Astrocyte (in vitro differentiated cells and primary cell): ENCODE measurements around the gene EXPH5. TPM values are rescaled to one million over a fixed set of nuclear protein-coding genes. Genes with fewer than 3 reads are reported as not detected.

Experiments used
- DNase-seq: peaks from one replicate; pipeline ENCODE4 v3.0.0-alpha.2; 2010; ENCODE audit warnings: low read depth
- FAIRE-seq: peaks from 2 replicates; lab custom pipeline; 2011; peaks lifted over from hg19 to GRCh38; lab: Jason Lieb, UNC
- H2AFZ ChIP-seq: 2 replicates; pipeline ENCODE4 v1.6.0; 2012; ENCODE audit warnings: low read depth, low read length, inconsistent platforms
- H3K27ac ChIP-seq: 2 replicates; pipeline ENCODE4 v1.5.1; 2011; ENCODE audit warnings: low read depth, low read length, inconsistent platforms
- H3K27me3 ChIP-seq: 2 replicates; pipeline ENCODE4 v1.6.0; 2011; ENCODE audit warnings: low read length, inconsistent platforms; ENCODE audit not compliant: insufficient read depth
- H3K36me3 ChIP-seq: 2 replicates; pipeline ENCODE4 v1.5.1; 2011; ENCODE audit warnings: low read length, inconsistent platforms; ENCODE audit not compliant: insufficient read depth
- H3K4me1 ChIP-seq: 2 replicates; pipeline ENCODE4 v1.5.1; 2011; ENCODE audit warnings: low read length, inconsistent platforms; ENCODE audit not compliant: insufficient read depth
- H3K4me2 ChIP-seq: 2 replicates; pipeline ENCODE4 v1.6.0; 2012; ENCODE audit warnings: low read length, inconsistent platforms
- H3K4me3 ChIP-seq: 2 replicates; pipeline ENCODE4 v1.5.1; 2011; ENCODE audit warnings: low read depth, mild to moderate bottlenecking, low read length, inconsistent platforms; ENCODE audit not compliant: insufficient read depth
- H3K79me2 ChIP-seq: 2 replicates; pipeline ENCODE4 v1.6.0; 2012; ENCODE audit warnings: mild to moderate bottlenecking, low read length, inconsistent platforms; ENCODE audit not compliant: insufficient read depth
- H3K9ac ChIP-seq: 2 replicates; pipeline ENCODE4 v1.6.0; 2012; ENCODE audit warnings: mild to moderate bottlenecking, low read length, inconsistent platforms
- H3K9me3 ChIP-seq: 2 replicates; pipeline ENCODE4 v1.5.1; 2012; ENCODE audit warnings: low read depth, mild to moderate bottlenecking, low read length, inconsistent platforms; ENCODE audit not compliant: insufficient read depth
- H4K20me1 ChIP-seq: 2 replicates; pipeline ENCODE4 v1.6.0; 2012; ENCODE audit warnings: low read length, inconsistent platforms; ENCODE audit not compliant: insufficient read depth
- H3K27ac Mint-ChIP-seq: one replicate; pipeline ENCODE4 v1.8.0; 2021; ENCODE audit warnings: mild to moderate bottlenecking, mixed read lengths; ENCODE audit not compliant: unreplicated experiment
- H3K27me3 Mint-ChIP-seq: one replicate; pipeline ENCODE4 v1.8.0; 2021; ENCODE audit warnings: low read depth, mixed read lengths; ENCODE audit not compliant: unreplicated experiment
- H3K36me3 Mint-ChIP-seq: one replicate; pipeline ENCODE4 v1.8.0; 2021; ENCODE audit warnings: low read depth, mixed read lengths; ENCODE audit not compliant: unreplicated experiment
- H3K4me1 Mint-ChIP-seq: one replicate; pipeline ENCODE4 v1.8.0; 2021; ENCODE audit warnings: low read depth, mixed read lengths; ENCODE audit not compliant: unreplicated experiment
- H3K4me3 Mint-ChIP-seq: one replicate; pipeline ENCODE4 v1.8.0; 2021; ENCODE audit warnings: mild to moderate bottlenecking, moderate library complexity, mixed read lengths; ENCODE audit not compliant: unreplicated experiment
- H3K9me3 Mint-ChIP-seq: one replicate; pipeline ENCODE4 v1.8.0; 2021; ENCODE audit warnings: mild to moderate bottlenecking, mixed read lengths; ENCODE audit not compliant: unreplicated experiment
- EZH2 ChIP-seq: IDR thresholded peaks from 2 replicates; pipeline ENCODE4 v1.6.1; 2012; ENCODE audit warnings: mild to moderate bottlenecking, low read length, inconsistent platforms; ENCODE audit not compliant: insufficient read depth
- total RNA-seq: library from RNA; stranded (reverse); gene quantifications from 2 replicates; pipeline ENCODE4 v1.2.1, GENCODE V29; 2021
- TF ChIP-seq, protein P1 (sequence below): IDR thresholded peaks from 2 replicates; pipeline ENCODE4 v1.5.1; 2011; ENCODE audit warnings: low read depth, mild to moderate bottlenecking, inconsistent platforms, low read length, moderate library complexity; ENCODE audit not compliant: insufficient read depth

The EXPH5 gene
- total RNA-seq, 1 donor from 2014 or later, result 7.9 TPM

GRCh38 chr11:108524422-108524821 is 69.1 kb downstream of the EXPH5 start:
- no peaks in the 10 kb centered on the region for H3K27me3 ChIP-seq
- no peaks in the 10 kb centered on the region for H3K4me1 Mint-ChIP-seq
- no peak overlapping the region for H3K9ac ChIP-seq
- no peaks in the 10 kb centered on the region for H3K4me1 ChIP-seq
- FAIRE-seq (no peak), DNase-seq (peak; percentile 25)
- H3K9me3 Mint-ChIP-seq, result no peaks in the 10 kb centered on the region
- H3K27ac Mint-ChIP-seq, result no peak overlapping the region
- TF ChIP-seq, protein P1, sequence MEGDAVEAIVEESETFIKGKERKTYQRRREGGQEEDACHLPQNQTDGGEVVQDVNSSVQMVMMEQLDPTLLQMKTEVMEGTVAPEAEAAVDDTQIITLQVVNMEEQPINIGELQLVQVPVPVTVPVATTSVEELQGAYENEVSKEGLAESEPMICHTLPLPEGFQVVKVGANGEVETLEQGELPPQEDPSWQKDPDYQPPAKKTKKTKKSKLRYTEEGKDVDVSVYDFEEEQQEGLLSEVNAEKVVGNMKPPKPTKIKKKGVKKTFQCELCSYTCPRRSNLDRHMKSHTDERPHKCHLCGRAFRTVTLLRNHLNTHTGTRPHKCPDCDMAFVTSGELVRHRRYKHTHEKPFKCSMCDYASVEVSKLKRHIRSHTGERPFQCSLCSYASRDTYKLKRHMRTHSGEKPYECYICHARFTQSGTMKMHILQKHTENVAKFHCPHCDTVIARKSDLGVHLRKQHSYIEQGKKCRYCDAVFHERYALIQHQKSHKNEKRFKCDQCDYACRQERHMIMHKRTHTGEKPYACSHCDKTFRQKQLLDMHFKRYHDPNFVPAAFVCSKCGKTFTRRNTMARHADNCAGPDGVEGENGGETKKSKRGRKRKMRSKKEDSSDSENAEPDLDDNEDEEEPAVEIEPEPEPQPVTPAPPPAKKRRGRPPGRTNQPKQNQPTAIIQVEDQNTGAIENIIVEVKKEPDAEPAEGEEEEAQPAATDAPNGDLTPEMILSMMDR, result no peak
- TF ChIP-seq EZH2, result no peak
- peaks cover 2% of the 10 kb centered on the region for H3K36me3 Mint-ChIP-seq
- H3K4me3 Mint-ChIP-seq, result no peak overlapping the region
- no peaks in the 10 kb centered on the region for H4K20me1 ChIP-seq
- no peak overlapping the region for H3K27ac ChIP-seq
- H3K36me3 ChIP-seq, result no peaks in the 10 kb centered on the region
- H3K4me2 ChIP-seq, result no peak overlapping the region
- H3K27me3 Mint-ChIP-seq, result no peaks in the 10 kb centered on the region
- no peak overlapping the region for H3K4me3 ChIP-seq
- no peaks in the 10 kb centered on the region for H3K9me3 ChIP-seq
- no peaks in the 10 kb centered on the region for H3K79me2 ChIP-seq
- H2AFZ ChIP-seq, result no peak overlapping the region

- no peaks in the 10 kb centered on the region for H3K79me2 ChIP-seq
- H3K4me2 ChIP-seq, result no peak overlapping the region
- no peaks in the 10 kb centered on the region for H4K20me1 ChIP-seq
- Mint-ChIP-seq H3K27ac (no peak overlapping the region), H3K9me3 (no peaks in the 10 kb centered on the region), H3K4me3 (no peak overlapping the region), H3K36me3 (peaks cover 2% of the 10 kb centered on the region), H3K4me1 (peaks cover 5% of the 10 kb centered on the region), H3K27me3 (no peaks in the 10 kb centered on the region)
- no peak for DNase-seq
- H2AFZ ChIP-seq, result no peak overlapping the region
- no peak for TF ChIP-seq EZH2
- TF ChIP-seq, protein P1, result no peak
- no peaks in the 10 kb centered on the region for H3K4me1 ChIP-seq
- no peaks in the 10 kb centered on the region for H3K9me3 ChIP-seq
- no peak for FAIRE-seq
- H3K4me3 ChIP-seq, result no peak overlapping the region
- H3K36me3 ChIP-seq, result no peaks in the 10 kb centered on the region
- H3K27ac ChIP-seq, result no peak overlapping the region
- no peaks in the 10 kb centered on the region for H3K27me3 ChIP-seq
- no peak overlapping the region for H3K9ac ChIP-seq
Observed at GRCh38 chr11:108522318-108522717, 71.2 kb downstream of the EXPH5 start.

DNA sequence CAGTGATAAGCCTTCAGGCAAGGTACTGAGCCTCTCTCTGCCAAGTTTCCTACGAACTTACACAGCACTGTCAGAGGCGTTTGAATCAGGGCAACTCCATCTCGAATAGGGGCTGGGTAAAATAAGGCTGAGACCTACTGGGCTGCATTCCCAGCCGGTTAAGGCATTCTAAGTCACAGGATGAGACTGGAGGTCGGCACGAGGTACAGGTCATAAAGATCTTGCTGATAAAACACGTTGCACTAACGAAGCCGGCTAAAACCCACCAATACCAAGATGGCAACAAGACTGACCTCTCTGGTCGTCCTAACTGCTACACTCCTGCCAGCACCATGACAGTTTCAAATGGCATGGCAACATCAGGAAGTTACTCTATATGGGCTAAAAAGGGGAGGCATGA is 75.0 kb downstream of the EXPH5 start:
- Histone ChIP-seq H3K27ac (no peak overlapping the region), H3K9ac (no peak overlapping the region), H3K4me2 (no peak overlapping the region), H2AFZ (no peak overlapping the region), H3K4me3 (no peak overlapping the region), H3K79me2 (no peaks in the 10 kb centered on the region), H3K4me1 (no peaks in the 10 kb centered on the region), H3K36me3 (no peaks in the 10 kb centered on the region), H4K20me1 (no peaks in the 10 kb centered on the region), H3K9me3 (no peaks in the 10 kb centered on the region), H3K27me3 (no peaks in the 10 kb centered on the region)
- peaks cover 5% of the 10 kb centered on the region for H3K4me1 Mint-ChIP-seq
- H3K4me3 Mint-ChIP-seq, result no peak overlapping the region
- H3K27ac Mint-ChIP-seq, result no peak overlapping the region
- H3K27me3 Mint-ChIP-seq, result no peaks in the 10 kb centered on the region
- DNase-seq (no peak), FAIRE-seq (no peak)
- H3K36me3 Mint-ChIP-seq, result peaks cover 8% of the 10 kb centered on the region
- no peaks in the 10 kb centered on the region for H3K9me3 Mint-ChIP-seq
- TF ChIP-seq, protein P1, result no peak
- TF ChIP-seq EZH2, result no peak
